Mesendoderm (in vitro differentiated cells): ENCODE results near the gene IDH3G.

Experiments
- DNase-seq: peaks from one replicate; pipeline ENCODE4 v3.0.0; 2013
- H2AK5ac ChIP-seq: 2 replicates; pipeline ENCODE4 v1.6.1; 2013; ENCODE audit warnings: low read length, inconsistent platforms
- H2BK120ac ChIP-seq: 2 replicates; pipeline ENCODE4 v1.6.1; 2013; ENCODE audit warnings: low read depth, mild to moderate bottlenecking, low read length, moderate library complexity, mixed read lengths
- H2BK15ac ChIP-seq: replicated peaks from 2 replicates; pipeline ENCODE4 v1.6.1; 2013; ENCODE audit warnings: low read depth, mild to moderate bottlenecking, moderate library complexity
- H2BK5ac ChIP-seq: 2 replicates; pipeline ENCODE4 v1.6.1; 2013; ENCODE audit warnings: low read length, inconsistent platforms
- H3K18ac ChIP-seq: 2 replicates; pipeline ENCODE4 v1.6.1; 2013; ENCODE audit warnings: mild to moderate bottlenecking, low read length, mixed read lengths
- H3K23ac ChIP-seq: one replicate; pipeline ENCODE4 v1.6.1; 2013; ENCODE audit warnings: low read length
- H3K27ac ChIP-seq: 2 replicates; pipeline ENCODE4 v1.5.1; 2013; ENCODE audit warnings: low read depth, mild to moderate bottlenecking, inconsistent platforms, low read length, moderate library complexity
- H3K27me3 ChIP-seq: 2 replicates; pipeline ENCODE4 v1.6.1; 2013; ENCODE audit warnings: low read length, control low read depth, mild to moderate bottlenecking, inconsistent platforms; ENCODE audit not compliant: insufficient read depth, poor library complexity
- H3K36me3 ChIP-seq: 2 replicates; pipeline ENCODE4 v1.6.1; 2013; ENCODE audit warnings: low read length, inconsistent platforms; ENCODE audit not compliant: control insufficient read depth, insufficient read depth
- H3K4ac ChIP-seq: one replicate; pipeline ENCODE4 v1.6.1; 2013; ENCODE audit warnings: low read depth, mild to moderate bottlenecking, low read length, moderate library complexity
- H3K4me1 ChIP-seq: 2 replicates; pipeline ENCODE4 v1.6.1; 2013; ENCODE audit warnings: low read depth, low read length, inconsistent platforms; ENCODE audit not compliant: control insufficient read depth
- H3K4me2 ChIP-seq: 2 replicates; pipeline ENCODE4 v1.6.1; 2013; ENCODE audit warnings: low read length
- H3K4me3 ChIP-seq: 2 replicates; pipeline ENCODE4 v1.5.1; 2013; ENCODE audit warnings: mild to moderate bottlenecking, low read length
- H3K56ac ChIP-seq: one replicate; pipeline ENCODE4 v1.6.1; 2013; ENCODE audit warnings: low read length
- H3K79me1 ChIP-seq: 2 replicates; pipeline ENCODE4 v1.6.1; 2013; ENCODE audit warnings: low read length, inconsistent platforms
- H3K79me2 ChIP-seq: 2 replicates; pipeline ENCODE4 v1.6.1; 2013; ENCODE audit warnings: mild to moderate bottlenecking, low read length; ENCODE audit not compliant: control insufficient read depth, insufficient read depth
- H3K9ac ChIP-seq: 2 replicates; pipeline ENCODE4 v1.6.1; 2013; ENCODE audit warnings: low read length, inconsistent platforms
- H4K5ac ChIP-seq: one replicate; pipeline ENCODE4 v1.6.1; 2013; ENCODE audit warnings: low read length
- H4K8ac ChIP-seq: one replicate; pipeline ENCODE4 v1.6.1; 2013; ENCODE audit warnings: low read depth, mild to moderate bottlenecking, control low read depth, low read length, moderate library complexity
- WGBS: extraction: QIAGEN DNeasy Blood & Tissue Kit; methylation state at CpG from one replicate; pipeline ENCODE4 v1.1.7; 2013; ENCODE audit warnings: low lambda C conversion rate, missing lambda C conversion rate; ENCODE audit not compliant: insufficient coverage; ENCODE audit errors: extremely low coverage; 5-methylcytosine and 5-hydroxymethylcytosine counted together

The IDH3G gene

DNA sequence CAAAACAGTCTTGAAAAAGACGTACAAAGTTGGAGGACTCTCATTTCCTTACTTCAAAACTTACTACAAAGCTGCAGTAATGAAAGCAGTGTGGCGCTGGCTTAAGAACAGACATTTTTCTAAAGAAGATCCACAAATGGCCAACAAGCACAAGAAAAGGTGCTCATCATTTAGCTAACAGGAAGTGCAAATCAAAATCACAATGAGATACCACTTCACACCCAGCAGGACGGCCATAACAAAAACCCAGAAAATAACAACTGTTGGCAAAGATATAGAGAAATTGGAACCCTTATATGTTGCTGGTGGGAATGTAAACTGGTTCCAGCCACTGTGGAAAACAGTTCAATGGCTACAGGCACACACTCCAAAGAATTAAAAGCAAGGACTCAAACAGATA is 32.8 kb upstream of the IDH3G start:
- Histone ChIP-seq H3K79me2 (peaks cover 23% of the 10 kb centered on the region), H3K27ac (no peak overlapping the region), H2BK5ac (no peak overlapping the region), H3K23ac (no peak overlapping the region), H2BK15ac (no peak overlapping the region), H3K36me3 (no peaks in the 10 kb centered on the region), H3K9ac (no peak overlapping the region), H3K4me2 (no peak overlapping the region), H3K79me1 (no peaks in the 10 kb centered on the region), H3K56ac (no peak overlapping the region), H4K5ac (no peak overlapping the region), H2BK120ac (no peak overlapping the region), H3K4me1 (peaks cover 2% of the 10 kb centered on the region), H3K27me3 (no peaks in the 10 kb centered on the region), H3K18ac (no peak overlapping the region), H3K4me3 (no peak overlapping the region), H2AK5ac (no peak overlapping the region), H3K4ac (no peak overlapping the region), H4K8ac (no peak overlapping the region)
- peak; percentile 23 for DNase-seq
- WGBS = no CpG with 5 or more reads among the region's 3 CpGs

GRCh38 chrX:153825042-153825441 is 30.9 kb upstream of the IDH3G start:
- peaks cover 2% of the 10 kb centered on the region for H3K4me1 ChIP-seq
- H2BK15ac ChIP-seq = no peak overlapping the region
- no peaks in the 10 kb centered on the region for H3K27me3 ChIP-seq
- H3K9ac ChIP-seq = no peak overlapping the region
- no peak for DNase-seq
- peaks cover 25% of the 10 kb centered on the region for H3K79me2 ChIP-seq
- H3K79me1 ChIP-seq = no peaks in the 10 kb centered on the region
- no CpG with 5 or more reads among the region's 8 CpGs for WGBS
- H3K4me2 ChIP-seq = no peak overlapping the region
- H2BK5ac ChIP-seq = no peak overlapping the region
- H4K5ac ChIP-seq = no peak overlapping the region
- no peak overlapping the region for H4K8ac ChIP-seq
- H2BK120ac ChIP-seq = no peak overlapping the region
- no peak overlapping the region for H2AK5ac ChIP-seq
- H3K23ac ChIP-seq = no peak overlapping the region
- H3K4me3 ChIP-seq = no peak overlapping the region
- H3K36me3 ChIP-seq = no peaks in the 10 kb centered on the region
- H3K27ac ChIP-seq = no peak overlapping the region
- no peak overlapping the region for H3K4ac ChIP-seq
- H3K56ac ChIP-seq = peak overlapping the region; percentile 15
- H3K18ac ChIP-seq = no peak overlapping the region

GRCh38 chrX:153824348-153824747 is 30.2 kb upstream of the IDH3G start:
- Histone ChIP-seq H3K4me1 (peaks cover 2% of the 10 kb centered on the region), H3K4me3 (no peak overlapping the region), H3K27me3 (no peaks in the 10 kb centered on the region), H3K9ac (no peak overlapping the region), H3K27ac (no peak overlapping the region), H2BK5ac (no peak overlapping the region), H3K79me2 (peaks cover 24% of the 10 kb centered on the region), H2AK5ac (no peak overlapping the region), H2BK120ac (no peak overlapping the region), H3K23ac (no peak overlapping the region), H2BK15ac (no peak overlapping the region), H3K56ac (no peak overlapping the region), H3K79me1 (no peaks in the 10 kb centered on the region), H4K8ac (no peak overlapping the region), H3K4ac (no peak overlapping the region), H3K18ac (no peak overlapping the region), H3K36me3 (no peaks in the 10 kb centered on the region), H4K5ac (no peak overlapping the region), H3K4me2 (no peak overlapping the region)
- WGBS = no CpG with 5 or more reads among the region's 10 CpGs
- DNase-seq = no peak

GRCh38 chrX:153821066-153821465 is 26.9 kb upstream of the IDH3G start:
- H3K27ac ChIP-seq = no peak overlapping the region

DNA sequence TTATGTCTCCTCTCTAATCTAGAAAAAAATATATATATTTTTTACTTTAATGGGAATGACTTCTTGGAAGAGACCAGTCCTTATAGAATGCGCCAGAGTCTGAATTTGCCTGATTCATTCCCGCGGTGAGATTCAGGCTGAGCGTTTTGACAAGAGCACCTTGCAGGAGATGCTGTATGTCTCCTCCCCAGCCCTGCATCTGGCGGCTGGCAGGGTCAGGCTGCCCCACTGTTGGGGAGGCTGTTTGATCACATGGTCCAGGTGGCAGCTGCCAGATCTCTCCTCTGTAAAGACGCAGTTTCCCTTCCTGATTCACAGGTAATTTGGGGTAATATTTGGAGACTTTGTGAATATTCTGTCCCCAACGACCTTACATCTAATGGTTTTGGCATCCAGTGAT is 26.4 kb upstream of the IDH3G start:
- H4K5ac ChIP-seq = no peak overlapping the region
- H3K36me3 ChIP-seq = no peaks in the 10 kb centered on the region
- H2BK120ac ChIP-seq = no peak overlapping the region
- H3K9ac ChIP-seq = no peak overlapping the region
- no peak overlapping the region for H3K27ac ChIP-seq
- no peak overlapping the region for H3K4ac ChIP-seq
- DNase-seq = no peak
- no peak overlapping the region for H2BK5ac ChIP-seq
- H3K23ac ChIP-seq = no peak overlapping the region
- no peak overlapping the region for H4K8ac ChIP-seq
- no peaks in the 10 kb centered on the region for H3K79me1 ChIP-seq
- peaks cover 31% of the 10 kb centered on the region for H3K79me2 ChIP-seq
- no peak overlapping the region for H3K4me3 ChIP-seq
- no peaks in the 10 kb centered on the region for H3K4me1 ChIP-seq
- no CpG with 5 or more reads among the region's 7 CpGs for WGBS
- H3K56ac ChIP-seq = no peak overlapping the region
- no peak overlapping the region for H2BK15ac ChIP-seq
- H3K27me3 ChIP-seq = no peaks in the 10 kb centered on the region
- no peak overlapping the region for H3K18ac ChIP-seq
- H2AK5ac ChIP-seq = no peak overlapping the region
- no peak overlapping the region for H3K4me2 ChIP-seq

More at GRCh38 chrX:153821066-153821465, 26.9 kb upstream of the IDH3G start:
- H3K9ac ChIP-seq = no peak overlapping the region
- no peaks in the 10 kb centered on the region for H3K4me1 ChIP-seq
- H3K4me3 ChIP-seq = no peak overlapping the region
- no CpG with 5 or more reads among the region's 9 CpGs for WGBS
- no peak overlapping the region for H2AK5ac ChIP-seq
- no peak overlapping the region for H3K4ac ChIP-seq
- no peak overlapping the region for H2BK5ac ChIP-seq
- no peak for DNase-seq
- H3K4me2 ChIP-seq = no peak overlapping the region
- H4K5ac ChIP-seq = no peak overlapping the region
- no peaks in the 10 kb centered on the region for H3K27me3 ChIP-seq
- no peak overlapping the region for H4K8ac ChIP-seq
- no peak overlapping the region for H3K18ac ChIP-seq
- peaks cover 34% of the 10 kb centered on the region for H3K79me2 ChIP-seq
- H3K56ac ChIP-seq = no peak overlapping the region
- H3K36me3 ChIP-seq = no peaks in the 10 kb centered on the region
- no peak overlapping the region for H2BK120ac ChIP-seq
- H3K23ac ChIP-seq = no peak overlapping the region
- no peaks in the 10 kb centered on the region for H3K79me1 ChIP-seq
- H2BK15ac ChIP-seq = no peak overlapping the region

- Histone ChIP-seq H2BK120ac (no peak overlapping the region), H3K36me3 (no peaks in the 10 kb centered on the region), H3K79me1 (no peaks in the 10 kb centered on the region), H4K8ac (no peak overlapping the region), H4K5ac (no peak overlapping the region), H3K4me2 (peak overlapping the region; percentile 36), H3K4me3 (no peak overlapping the region), H2BK5ac (no peak overlapping the region), H3K9ac (peak overlapping the region; percentile 75), H2BK15ac (no peak overlapping the region), H2AK5ac (no peak overlapping the region), H3K18ac (peak overlapping the region; percentile 43), H3K79me2 (peaks cover 24% of the 10 kb centered on the region), H3K4ac (peak overlapping the region; percentile 57), H3K56ac (peak overlapping the region; percentile 86), H3K4me1 (no peaks in the 10 kb centered on the region), H3K23ac (no peak overlapping the region), H3K27me3 (no peaks in the 10 kb centered on the region), H3K27ac (peak overlapping the region; percentile 52)
- WGBS = no CpG with 5 or more reads among the region's 23 CpGs
- peak; percentile 54 for DNase-seq
These were observed 25.3 kb upstream of the IDH3G start for GRCh38 chrX:153819384-153820040.
